Caco-2 (cell line): ENCODE measurements around the gene CIPC. TPM values are rescaled to one million over a fixed set of nuclear protein-coding genes. Genes with fewer than 3 reads are reported as not detected.
A peak's percentile ranks its signal among the peaks of the same experiment; 100 is the strongest.

ENCODE experiments used
- Bru-seq: library from RNA; stranded (reverse); fragments of 400-500 nt; gene quantifications from one replicate; lab custom pipeline; 2021; lab: Mats Ljungman, UMichigan
- BruChase-seq, 2 experiments: library from RNA; stranded (reverse); fragments of 400-500 nt; gene quantifications; one replicate each; lab custom pipeline; 2021; lab: Mats Ljungman, UMichigan
- BruUV-seq: library from RNA; stranded (reverse); fragments of 400-500 nt; replicated peaks from 2 replicates; lab custom pipeline; 2021; lab: Mats Ljungman, UMichigan
- CTCF ChIA-PET: fragments of 300-600 bp; sonication (Branson Sonifier 250); formaldehyde crosslinking; loops from one replicate; lab custom pipeline; 2022; ENCODE audit warnings: antibody characterized with exemption; lab: Charles Lee
- POLR2A ChIA-PET: fragments of 300-600 bp; sonication (Branson Sonifier 250); formaldehyde crosslinking; loops from one replicate; lab custom pipeline; 2022; ENCODE audit warnings: antibody characterized with exemption; lab: Charles Lee
- DNase-seq, 2 experiments: peaks; one replicate each; pipeline versions ENCODE4 v3.0.0 to v3.0.0-alpha.2; 2020 to 2022
- H3K27me3 ChIP-seq: replicated peaks from 2 replicates; pipeline ENCODE4 v1.6.0; 2011; ENCODE audit warnings: low read length; ENCODE audit not compliant: control insufficient read depth, insufficient read depth
- H3K36me3 ChIP-seq: 2 replicates; pipeline ENCODE4 v1.5.1; 2011; ENCODE audit warnings: low read length; ENCODE audit not compliant: control insufficient read depth, insufficient read depth
- H3K4me1 ChIP-seq: fragments of 250-450 bp; sonication (Bioruptor Pico); 2 replicates; pipeline ENCODE4 v1.5.1; 2020; ENCODE audit warnings: mild to moderate bottlenecking
- H3K4me3 ChIP-seq: 2 replicates; pipeline ENCODE4 v1.5.1; 2011; ENCODE audit warnings: low read depth, mild to moderate bottlenecking, control low read depth, low read length
- H3K9me3 ChIP-seq: fragments of 250-450 bp; sonication (Bioruptor Pico); 2 replicates; pipeline ENCODE4 v1.5.1; 2020; ENCODE audit warnings: mild to moderate bottlenecking, moderate library complexity
- H3K27ac Mint-ChIP-seq: one replicate; pipeline ENCODE4 v1.8.0; 2022; ENCODE audit warnings: mixed read lengths; ENCODE audit not compliant: unreplicated experiment
- H3K27me3 Mint-ChIP-seq: one replicate; pipeline ENCODE4 v1.8.0; 2022; ENCODE audit warnings: mixed read lengths; ENCODE audit not compliant: insufficient read depth, unreplicated experiment
- H3K36me3 Mint-ChIP-seq: one replicate; pipeline ENCODE4 v1.8.0; 2022; ENCODE audit warnings: mild to moderate bottlenecking, mixed read lengths; ENCODE audit not compliant: insufficient read depth, unreplicated experiment
- H3K4me1 Mint-ChIP-seq: one replicate; pipeline ENCODE4 v1.8.0; 2022; ENCODE audit warnings: low read depth, mixed read lengths; ENCODE audit not compliant: unreplicated experiment
- H3K4me3 Mint-ChIP-seq: one replicate; pipeline ENCODE4 v1.8.0; 2022; ENCODE audit warnings: mild to moderate bottlenecking, moderate library complexity, mixed read lengths; ENCODE audit not compliant: unreplicated experiment
- H3K9me3 Mint-ChIP-seq: one replicate; pipeline ENCODE4 v1.8.0; 2022; ENCODE audit warnings: mixed read lengths; ENCODE audit not compliant: unreplicated experiment
- intact Hi-C: fragments of 100-400 bp; cut with micrococcal nuclease; formaldehyde crosslinking; loops from one replicate; pipeline ENCODE4 v1.10.0; 2022; ENCODE audit not compliant: unreplicated experiment
- long read RNA-seq: library from polyadenylated mRNA; stranded (forward); transcript quantifications from one replicate; pipeline ENCODE4 v2.0.0, GENCODE V29; 2022
- total RNA-seq: library from RNA; stranded (reverse); gene quantifications from 2 replicates; pipeline ENCODE4 v1.2.3, GENCODE V29; 2022
- TF ChIP-seq, protein P1 (sequence below), 2 experiments: fragments of 200-600 bp in 1 of 2; IDR thresholded peaks; 1 replicate in 1 of 2; 2 replicates in 1 of 2; pipeline versions ENCODE4 v1.5.1 to v1.8.0; 2011 to 2022; ENCODE audit warnings: antibody characterized with exemption in 1 of 2, control low read depth in 1 of 2, inconsistent platforms in 1 of 2, low read depth in 1 of 2, low read length in 1 of 2, mild to moderate bottlenecking in 1 of 2, moderate library complexity in 1 of 2; ENCODE audit not compliant: insufficient read depth in 1 of 2, severe bottlenecking in 1 of 2, unreplicated experiment in 1 of 2

Gene CIPC
- 12.8 and 15.4 TPM in 2 replicates for total RNA-seq
- Bru-seq, nascent RNA, result percentile 76 among the genes with signal in this experiment
- percentile 97 among the genes with signal in this experiment for BruChase-seq, experiment 1, labeled RNA remaining after a 2-hour chase
- percentile 89 among the genes with signal in this experiment for BruChase-seq, experiment 2, labeled RNA remaining after a 6-hour chase
- long read RNA-seq, full-length matches to known transcripts, result 16 of 19 reads
- long read RNA-seq, partial matches to known transcripts, result 1 of 19 reads
- long read RNA-seq, other reads (novel, unspliced or antisense), result 2 of 19 reads

GRCh38 chr14:77097700-77098528, at the start of gene CIPC:
Gene CIPC, plus strand, starts transcription at chr14:77098258. Its CDS starts 7,451 bp downstream, at chr14:77105709.
- Mint-ChIP-seq H3K27me3 (no peaks in the 10 kb centered on the region), H3K9me3 (no peaks in the 10 kb centered on the region), H3K4me3 (peak within 1 kb of the TSS; percentile 90), H3K4me1 (peaks cover 11% of the 10 kb centered on the region), H3K36me3 (peaks cover 10% of the 10 kb centered on the region), H3K27ac (peak within 1 kb of the TSS; percentile 97)
- peaks cover 5% of the 10 kb centered on the region; the same call in 1 of the 2 replicates for H3K4me1 ChIP-seq
- BruUV-seq, result no TSS peak
- intact Hi-C loops, result loop anchor here (1.0 to 2.0 kb wide), 3 partner anchors 10 to 223 kb away; partner anchors contain the start of genes GSTZ1 and POMT2
- ChIA-PET CTCF (interaction anchor here (0.8 to 2.1 kb wide), 12 partner anchors 12 to 229 kb away, joined by 3 to 9 read pairs (median 4); no protein-coding TSS in a partner anchor), POLR2A (interaction anchor here (1.1 kb wide), 1 partner anchor 83 kb away, joined by 12 read pairs; the partner anchor contains the start of gene TMEM63C)
- peak; percentile 99 for DNase-seq
- H3K9me3 ChIP-seq, result no peaks in the 10 kb centered on the region
- H3K27me3 ChIP-seq, result no peaks in the 10 kb centered on the region
- H3K36me3 ChIP-seq, result no peaks in the 10 kb centered on the region
- TF ChIP-seq, protein P1, sequence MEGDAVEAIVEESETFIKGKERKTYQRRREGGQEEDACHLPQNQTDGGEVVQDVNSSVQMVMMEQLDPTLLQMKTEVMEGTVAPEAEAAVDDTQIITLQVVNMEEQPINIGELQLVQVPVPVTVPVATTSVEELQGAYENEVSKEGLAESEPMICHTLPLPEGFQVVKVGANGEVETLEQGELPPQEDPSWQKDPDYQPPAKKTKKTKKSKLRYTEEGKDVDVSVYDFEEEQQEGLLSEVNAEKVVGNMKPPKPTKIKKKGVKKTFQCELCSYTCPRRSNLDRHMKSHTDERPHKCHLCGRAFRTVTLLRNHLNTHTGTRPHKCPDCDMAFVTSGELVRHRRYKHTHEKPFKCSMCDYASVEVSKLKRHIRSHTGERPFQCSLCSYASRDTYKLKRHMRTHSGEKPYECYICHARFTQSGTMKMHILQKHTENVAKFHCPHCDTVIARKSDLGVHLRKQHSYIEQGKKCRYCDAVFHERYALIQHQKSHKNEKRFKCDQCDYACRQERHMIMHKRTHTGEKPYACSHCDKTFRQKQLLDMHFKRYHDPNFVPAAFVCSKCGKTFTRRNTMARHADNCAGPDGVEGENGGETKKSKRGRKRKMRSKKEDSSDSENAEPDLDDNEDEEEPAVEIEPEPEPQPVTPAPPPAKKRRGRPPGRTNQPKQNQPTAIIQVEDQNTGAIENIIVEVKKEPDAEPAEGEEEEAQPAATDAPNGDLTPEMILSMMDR (IDR thresholded peaks at IDR 0.05; ENCODE audit: insufficient read depth in 1 of 2, low read depth in 1 of 2, low read length in 1 of 2, severe bottlenecking in 1 of 2, unreplicated experiment in 1 of 2), result no peak
- peak within 1 kb of the TSS; percentile 91 for H3K4me3 ChIP-seq

DNA sequence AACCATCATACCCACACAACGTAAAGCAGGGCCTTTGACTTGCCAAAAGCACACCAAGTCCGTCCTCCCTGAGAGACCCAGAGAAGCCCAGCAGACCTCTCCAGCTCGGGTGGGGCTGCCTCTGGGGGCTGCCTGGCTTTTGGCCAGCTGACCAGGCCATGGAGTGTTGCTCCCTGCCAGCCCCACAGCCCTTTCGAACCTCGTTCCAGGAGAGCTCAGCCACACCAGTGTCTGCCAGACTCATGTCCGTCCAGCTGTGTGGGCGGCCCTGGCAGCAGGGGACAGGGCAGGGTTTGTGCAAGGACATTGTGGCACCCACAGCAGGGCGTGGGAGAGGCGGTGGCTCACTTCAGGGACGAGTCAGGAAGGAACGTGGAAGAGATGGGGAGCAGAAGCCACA, 46.9 kb upstream of the CIPC start:
- H3K4me3 ChIP-seq, result no peak overlapping the region
- no peak for DNase-seq
- TF ChIP-seq, protein P1 (IDR thresholded peaks at IDR 0.05; ENCODE audit: insufficient read depth in 1 of 2, low read depth in 1 of 2, low read length in 1 of 2, severe bottlenecking in 1 of 2, unreplicated experiment in 1 of 2), result no peak
- ChIA-PET POLR2A (no interaction called here), CTCF (interaction anchor here (0.6 to 1.2 kb wide), 2 partner anchors 26 to 178 kb away, joined by 3 to 4 read pairs; no protein-coding TSS in a partner anchor)
- no peaks in the 10 kb centered on the region for H3K9me3 ChIP-seq
- H3K36me3 Mint-ChIP-seq, result no peaks in the 10 kb centered on the region
- H3K36me3 ChIP-seq, result no peaks in the 10 kb centered on the region
- intact Hi-C loops, result no loop called here
- H3K4me1 Mint-ChIP-seq, result no peaks in the 10 kb centered on the region
- H3K27me3 Mint-ChIP-seq, result no peaks in the 10 kb centered on the region
- H3K9me3 Mint-ChIP-seq, result no peaks in the 10 kb centered on the region
- H3K4me1 ChIP-seq, result peaks cover 6% of the 10 kb centered on the region; the same call in 1 of the 2 replicates
- H3K27ac Mint-ChIP-seq, result no peak overlapping the region
- BruUV-seq, result no TSS peak
- H3K27me3 ChIP-seq, result no peaks in the 10 kb centered on the region
- no peak overlapping the region for H3K4me3 Mint-ChIP-seq
